Vagina (tissue), 2 donors: ENCODE measurements around the gene LAIR2. TPM values are rescaled to one million over a fixed set of nuclear protein-coding genes. Genes with fewer than 3 reads are reported as not detected.
"Not testable (repeated sequence)": the region's sequence is repeated elsewhere in the genome, so short reads cannot be mapped to it uniquely, and the experiment has no call there.

Source experiments
- DNase-seq, 2 donors: peaks; one replicate each; pipeline ENCODE4 v3.0.0-alpha.2; 2017; ENCODE audit errors: extremely low spot score in 2 of 2
- H3K27ac ChIP-seq: fragments of 200-600 bp; sonication (generic); one replicate; pipeline ENCODE4 v1.5.1; 2019
- H3K27me3 ChIP-seq: fragments of 200-600 bp; sonication (generic); one replicate; pipeline ENCODE4 v1.5.1; 2019
- H3K36me3 ChIP-seq, 2 donors: fragments of 200-600 bp; sonication (generic); one replicate each; pipeline ENCODE4 v1.5.1; 2017 to 2019
- H3K4me1 ChIP-seq: fragments of 200-600 bp; sonication (generic); one replicate; pipeline ENCODE4 v1.5.1; 2019
- H3K4me3 ChIP-seq, 2 donors: fragments of 200-600 bp; sonication (generic); 1 replicate in 1 of 2; 2 replicates in 1 of 2; pipeline ENCODE4 v1.5.1; 2016 to 2019
- H3K9me3 ChIP-seq: fragments of 200-600 bp; sonication (generic); one replicate; pipeline ENCODE4 v1.5.1; 2019
- POLR2A ChIP-seq, 2 donors: fragments of 450-650 bp; IDR thresholded peaks; one replicate each; pipeline ENCODE4 v1.6.1; 2017; ENCODE audit warnings: antibody characterized with exemption in 2 of 2, mild to moderate bottlenecking in 2 of 2, moderate library complexity in 2 of 2
- POLR2AphosphoS5 ChIP-seq, 2 donors: sonication (generic); formaldehyde crosslinking; IDR thresholded peaks; one replicate each; pipeline ENCODE4 v1.9.0; 2017; ENCODE audit warnings: antibody characterized with exemption in 2 of 2, mild to moderate bottlenecking in 2 of 2, low read depth in 1 of 2; ENCODE audit not compliant: insufficient read depth in 1 of 2
- intact Hi-C: fragments of 100-400 bp; cut with DNase I; formaldehyde crosslinking; loops from one replicate; pipeline ENCODE4 v1.15.1; 2023
- total RNA-seq: library from RNA; depleted of rRNA; stranded (reverse); fragments of >200 nt; gene quantifications from one replicate; pipeline ENCODE4 v1.2.3, GENCODE V29; 2016
- TF ChIP-seq, protein P1 (sequence below), 3 experiments: fragments of 450-650 bp in 2 of 3; fragments of 200-600 bp in 1 of 3; sonication (generic) in 1 of 3; IDR thresholded peaks; one replicate each; pipeline ENCODE4 v1.5.1; 2017 to 2019; ENCODE audit warnings: antibody characterized with exemption in 3 of 3, mild to moderate bottlenecking in 2 of 3, moderate library complexity in 2 of 3

LAIR2 gene
- total RNA-seq, 1 donor from 2014 or later: not detected

DNA sequence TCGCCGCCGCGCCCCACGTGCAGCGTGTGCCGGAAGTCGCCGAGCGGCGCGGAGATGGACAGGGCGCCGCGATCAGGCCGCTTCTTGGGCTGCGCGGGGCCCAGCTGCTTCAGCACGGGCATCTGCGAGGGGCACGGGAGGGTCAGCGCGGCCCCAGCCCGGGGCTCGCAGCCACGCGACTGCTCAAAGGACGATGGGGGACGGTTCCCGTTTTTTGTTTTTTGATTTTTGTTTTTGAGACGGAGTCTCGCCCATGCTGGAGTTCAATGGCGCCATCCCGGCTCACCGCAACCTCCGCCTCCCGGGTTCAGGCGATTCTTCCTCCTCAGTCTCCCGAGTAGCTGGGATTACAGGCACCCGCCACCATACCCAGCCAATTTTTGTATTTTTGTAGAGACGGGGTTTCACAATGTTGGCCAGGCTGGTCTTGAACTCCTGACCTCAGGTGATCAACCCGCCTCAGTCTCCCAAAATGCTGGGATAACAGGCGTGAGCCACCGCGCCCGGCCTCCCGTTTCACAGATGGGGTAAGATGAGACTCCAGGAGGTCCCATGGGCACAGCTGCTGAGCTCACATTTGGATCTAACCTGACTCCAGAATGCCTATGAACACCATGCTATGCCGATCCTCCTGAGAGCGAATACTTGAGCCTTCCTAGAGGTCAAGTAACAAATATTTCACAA, 37.1 kb upstream of the LAIR2 start:
- H3K9me3 ChIP-seq: no peaks in the 10 kb centered on the region
- H3K36me3 ChIP-seq: peaks cover 0 to 17% of the 10 kb centered on the region in 2 donors
- no peaks in the 10 kb centered on the region for H3K27me3 ChIP-seq
- H3K27ac ChIP-seq: no peak overlapping the region
- H3K4me1 ChIP-seq: peaks cover 49% of the 10 kb centered on the region
- intact Hi-C loops: no loop called here
- TF ChIP-seq POLR2A (IDR thresholded peaks at IDR 0.05): no peak
- TF ChIP-seq POLR2AphosphoS5 (IDR thresholded peaks at IDR 0.05; ENCODE audit: insufficient read depth in 1 of 2, low read depth in 1 of 2): no peak
- TF ChIP-seq, protein P1, sequence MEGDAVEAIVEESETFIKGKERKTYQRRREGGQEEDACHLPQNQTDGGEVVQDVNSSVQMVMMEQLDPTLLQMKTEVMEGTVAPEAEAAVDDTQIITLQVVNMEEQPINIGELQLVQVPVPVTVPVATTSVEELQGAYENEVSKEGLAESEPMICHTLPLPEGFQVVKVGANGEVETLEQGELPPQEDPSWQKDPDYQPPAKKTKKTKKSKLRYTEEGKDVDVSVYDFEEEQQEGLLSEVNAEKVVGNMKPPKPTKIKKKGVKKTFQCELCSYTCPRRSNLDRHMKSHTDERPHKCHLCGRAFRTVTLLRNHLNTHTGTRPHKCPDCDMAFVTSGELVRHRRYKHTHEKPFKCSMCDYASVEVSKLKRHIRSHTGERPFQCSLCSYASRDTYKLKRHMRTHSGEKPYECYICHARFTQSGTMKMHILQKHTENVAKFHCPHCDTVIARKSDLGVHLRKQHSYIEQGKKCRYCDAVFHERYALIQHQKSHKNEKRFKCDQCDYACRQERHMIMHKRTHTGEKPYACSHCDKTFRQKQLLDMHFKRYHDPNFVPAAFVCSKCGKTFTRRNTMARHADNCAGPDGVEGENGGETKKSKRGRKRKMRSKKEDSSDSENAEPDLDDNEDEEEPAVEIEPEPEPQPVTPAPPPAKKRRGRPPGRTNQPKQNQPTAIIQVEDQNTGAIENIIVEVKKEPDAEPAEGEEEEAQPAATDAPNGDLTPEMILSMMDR (IDR thresholded peaks at IDR 0.05): no peak
- DNase-seq: no peak
- peak overlapping the region in 1 of 2 donors; percentile 64 for H3K4me3 ChIP-seq

DNA sequence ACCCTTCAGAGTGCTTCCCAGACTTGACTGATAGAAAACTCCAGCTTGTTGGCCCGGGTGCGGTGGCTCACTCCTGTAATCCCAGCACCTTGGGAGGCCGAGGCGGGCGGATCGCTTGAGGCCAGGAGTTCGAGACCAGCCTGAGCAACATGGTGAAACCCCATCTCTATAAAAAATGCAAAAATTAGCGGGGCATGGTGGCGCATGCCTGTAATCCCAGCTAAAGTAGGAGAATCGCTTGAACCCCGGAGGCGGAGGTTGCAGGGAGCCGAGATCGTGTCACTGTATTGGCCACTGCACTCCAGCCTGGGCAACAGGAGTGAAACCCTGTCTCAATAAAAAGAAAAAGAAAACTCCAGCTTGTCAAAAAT, 36.5 kb upstream of the LAIR2 start:
- peaks cover 53% of the 10 kb centered on the region for H3K4me1 ChIP-seq
- intact Hi-C loops: not testable (repeated sequence)

DNA sequence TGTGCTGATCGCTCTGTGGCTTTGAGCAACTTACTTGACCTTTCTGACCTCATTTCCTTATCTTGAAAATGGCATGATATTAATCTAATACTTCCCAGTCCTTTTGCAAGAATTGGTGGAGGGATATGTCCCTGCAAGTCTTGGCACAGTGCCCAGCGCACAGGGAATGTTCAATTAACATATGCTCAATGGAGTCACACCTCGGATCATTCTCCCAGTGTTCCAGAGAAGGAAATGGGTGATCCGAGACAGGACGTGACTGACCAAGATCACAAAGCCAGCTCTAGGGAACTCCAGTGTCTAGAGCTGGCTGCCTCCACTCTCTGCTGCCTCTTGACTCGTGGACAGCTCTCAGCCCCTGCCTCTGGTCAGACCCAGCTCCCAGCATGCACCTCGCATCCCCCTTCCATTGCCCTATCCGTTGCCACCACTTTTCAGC, 33.1 kb upstream of the LAIR2 start:
- H3K36me3 ChIP-seq: no peaks in the 10 kb centered on the region
- no peak for DNase-seq
- H3K9me3 ChIP-seq: no peaks in the 10 kb centered on the region
- intact Hi-C loops: no loop called here
- no peak for TF ChIP-seq POLR2A (IDR thresholded peaks at IDR 0.05)
- TF ChIP-seq POLR2AphosphoS5 (IDR thresholded peaks at IDR 0.05; ENCODE audit: insufficient read depth in 1 of 2, low read depth in 1 of 2): no peak
- TF ChIP-seq, protein P1 (IDR thresholded peaks at IDR 0.05): no peak
- peaks cover 50% of the 10 kb centered on the region for H3K4me1 ChIP-seq
- H3K27ac ChIP-seq: peak overlapping the region; percentile 23
- no peaks in the 10 kb centered on the region for H3K27me3 ChIP-seq
- H3K4me3 ChIP-seq: no peak overlapping the region

More for the DNA sequence above, 36.5 kb upstream of the LAIR2 start:
- not testable (repeated sequence) for H3K9me3 ChIP-seq, H3K27me3 ChIP-seq, H3K27ac ChIP-seq, DNase-seq, H3K4me3 ChIP-seq
- H3K36me3 ChIP-seq: peaks cover 0 to 11% of the 10 kb centered on the region in 2 donors

DNA sequence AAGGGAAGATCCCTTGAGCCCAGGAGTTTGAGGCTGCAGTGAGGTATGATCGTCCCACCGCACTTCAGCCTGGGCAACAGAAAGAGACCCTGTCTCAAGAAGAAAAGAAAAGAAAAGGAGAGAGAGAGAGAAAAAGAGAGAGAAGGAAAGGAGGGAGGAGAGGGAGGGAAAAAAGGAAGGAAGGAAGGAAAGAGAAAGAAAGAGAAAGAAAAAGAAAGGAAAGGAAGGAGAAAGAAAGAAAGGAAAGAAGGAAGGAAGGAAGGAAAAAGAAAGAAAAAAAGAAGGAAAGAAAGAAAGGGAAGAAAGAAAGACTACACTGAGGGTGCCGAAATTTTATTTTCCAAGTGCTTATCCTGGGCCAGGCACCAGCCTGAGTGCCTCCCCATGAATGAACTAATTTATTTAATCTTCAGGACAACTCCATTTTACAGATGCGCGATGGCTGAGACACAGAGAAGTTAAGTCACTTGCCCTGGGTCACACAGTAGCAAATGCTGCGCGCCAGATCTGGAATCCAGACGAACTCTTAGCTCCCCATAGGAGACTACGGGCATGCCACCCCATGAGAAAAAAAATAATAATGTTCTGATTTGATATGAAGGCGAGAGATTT, 32.2 kb upstream of the LAIR2 start:
- Histone ChIP-seq H3K4me3 (peak overlapping the region; percentile 52 to 61), H3K27ac (peak overlapping the region; percentile 64), H3K9me3 (no peaks in the 10 kb centered on the region), H3K4me1 (peaks cover 47% of the 10 kb centered on the region), H3K27me3 (no peaks in the 10 kb centered on the region), H3K36me3 (no peaks in the 10 kb centered on the region)
- TF ChIP-seq POLR2A (IDR thresholded peaks at IDR 0.05) (no peak), POLR2AphosphoS5 (IDR thresholded peaks at IDR 0.05; ENCODE audit: insufficient read depth in 1 of 2, low read depth in 1 of 2) (no peak)
- TF ChIP-seq, protein P1 (IDR thresholded peaks at IDR 0.05): no peak
- no peak for DNase-seq
- intact Hi-C loops: no loop called here

DNA sequence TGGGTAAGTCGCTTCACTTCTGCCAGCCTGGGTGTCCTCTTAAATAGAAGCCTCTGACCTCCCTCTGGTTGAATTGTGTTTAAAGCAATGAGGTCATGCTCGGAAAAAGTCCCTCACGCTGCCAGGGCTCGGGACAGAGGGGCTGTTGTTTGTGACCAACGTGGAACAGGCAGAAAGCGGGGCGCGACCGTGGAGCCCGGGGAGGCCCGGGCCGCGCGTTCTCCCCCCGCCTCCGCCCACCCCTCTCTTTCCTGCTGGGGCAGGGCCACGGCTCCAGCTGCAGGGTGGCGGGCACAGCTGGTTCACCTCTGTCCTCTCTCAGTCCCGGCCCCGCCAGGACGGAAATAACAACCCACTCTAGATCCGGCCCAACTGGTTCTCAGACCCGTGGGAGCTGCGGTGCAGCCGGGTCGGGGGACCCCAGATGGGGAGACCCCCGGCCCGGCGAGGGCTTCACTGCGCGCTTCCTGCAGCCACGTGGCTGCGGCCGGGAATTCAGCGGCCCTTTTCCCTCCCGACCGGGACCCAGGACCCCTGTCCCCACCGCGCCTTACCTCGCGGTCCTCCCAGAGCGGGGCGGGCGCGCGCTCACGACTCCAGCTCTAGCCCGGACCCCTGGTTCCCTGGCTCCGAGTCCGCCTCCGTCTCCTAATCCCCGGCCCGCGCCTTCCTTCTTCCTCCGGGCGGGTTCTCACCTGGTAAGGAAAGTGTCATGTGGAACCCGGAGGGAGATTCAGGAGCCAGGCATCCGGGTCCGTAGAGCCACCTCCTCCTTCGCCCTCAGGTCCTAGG, 31.4 kb upstream of the LAIR2 start:
- TF ChIP-seq, protein P1 (IDR thresholded peaks at IDR 0.05): no peak
- peak in 1 of 2 donors; percentile 59 for TF ChIP-seq POLR2AphosphoS5 (IDR thresholded peaks at IDR 0.05; ENCODE audit: insufficient read depth in 1 of 2, low read depth in 1 of 2)
- peak in 1 of 2 donors; percentile 86 for DNase-seq
- Histone ChIP-seq H3K4me3 (peak overlapping the region; percentile 52 to 61), H3K27ac (peak overlapping the region; percentile 64), H3K27me3 (no peaks in the 10 kb centered on the region), H3K4me1 (peaks cover 47% of the 10 kb centered on the region), H3K9me3 (no peaks in the 10 kb centered on the region), H3K36me3 (no peaks in the 10 kb centered on the region)
- intact Hi-C loops: no loop called here
